Right renal cortex interstitium (tissue), 3 donors: ENCODE results near the gene SCIN. TPM values are rescaled to one million over a fixed set of nuclear protein-coding genes. Genes with fewer than 3 reads are reported as not detected.
A peak's percentile ranks its signal among the peaks of the same experiment; 100 is the strongest.
"Not testable (repeated sequence)": the region's sequence is repeated elsewhere in the genome, so short reads cannot be mapped to it uniquely, and the experiment has no call there.

ENCODE experiments used
- DNase-seq, 3 donors: peaks; one replicate each; pipeline ENCODE4 v3.0.0-alpha.2; 2013; ENCODE audit warnings: low read depth in 3 of 3, low spot score in 2 of 3
- polyA plus RNA-seq, 3 donors: library from polyadenylated mRNA; unstranded; fragments of 120-200 nt; gene quantifications; one replicate each; pipeline ENCODE4 v1.2.1, GENCODE V29; 2013; ENCODE audit not compliant: insufficient read length in 3 of 3

Gene SCIN
- polyA plus RNA-seq, 3 donors, result 110 to 137 (median 124) TPM

DNA sequence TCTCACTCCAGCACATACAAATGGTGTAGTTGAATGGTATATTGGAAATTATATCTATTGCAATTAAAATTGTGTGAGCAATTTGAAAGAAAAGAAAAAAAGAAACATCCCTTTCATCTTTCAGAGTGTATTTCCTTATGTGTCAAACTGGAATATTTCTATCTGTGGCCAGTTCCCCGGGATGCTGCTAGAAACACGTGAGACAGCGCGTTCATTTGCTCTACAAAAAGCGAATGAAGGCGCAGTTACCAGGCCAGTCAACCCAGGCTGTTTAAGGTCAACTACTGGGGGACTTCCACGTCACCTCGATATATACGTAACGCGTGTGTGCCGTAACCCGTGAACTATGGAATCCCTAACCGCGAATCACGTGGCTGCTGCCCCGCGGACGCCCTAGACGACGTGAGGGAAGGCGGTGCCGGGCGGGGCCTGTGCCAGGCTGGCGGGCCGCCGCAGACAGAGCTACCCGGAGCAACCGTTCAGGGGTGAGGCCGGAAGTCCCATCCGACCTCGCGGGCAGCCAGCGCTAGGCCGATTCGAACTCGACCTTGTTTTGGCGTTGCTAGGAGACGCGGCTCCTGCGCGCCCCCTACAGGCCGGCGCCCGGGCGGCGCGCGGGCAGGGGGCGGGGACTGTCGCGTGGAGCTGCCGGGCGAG, 115.8 kb downstream of the SCIN start:
- peak; percentile 72 to 76 (median 73) for DNase-seq

DNA sequence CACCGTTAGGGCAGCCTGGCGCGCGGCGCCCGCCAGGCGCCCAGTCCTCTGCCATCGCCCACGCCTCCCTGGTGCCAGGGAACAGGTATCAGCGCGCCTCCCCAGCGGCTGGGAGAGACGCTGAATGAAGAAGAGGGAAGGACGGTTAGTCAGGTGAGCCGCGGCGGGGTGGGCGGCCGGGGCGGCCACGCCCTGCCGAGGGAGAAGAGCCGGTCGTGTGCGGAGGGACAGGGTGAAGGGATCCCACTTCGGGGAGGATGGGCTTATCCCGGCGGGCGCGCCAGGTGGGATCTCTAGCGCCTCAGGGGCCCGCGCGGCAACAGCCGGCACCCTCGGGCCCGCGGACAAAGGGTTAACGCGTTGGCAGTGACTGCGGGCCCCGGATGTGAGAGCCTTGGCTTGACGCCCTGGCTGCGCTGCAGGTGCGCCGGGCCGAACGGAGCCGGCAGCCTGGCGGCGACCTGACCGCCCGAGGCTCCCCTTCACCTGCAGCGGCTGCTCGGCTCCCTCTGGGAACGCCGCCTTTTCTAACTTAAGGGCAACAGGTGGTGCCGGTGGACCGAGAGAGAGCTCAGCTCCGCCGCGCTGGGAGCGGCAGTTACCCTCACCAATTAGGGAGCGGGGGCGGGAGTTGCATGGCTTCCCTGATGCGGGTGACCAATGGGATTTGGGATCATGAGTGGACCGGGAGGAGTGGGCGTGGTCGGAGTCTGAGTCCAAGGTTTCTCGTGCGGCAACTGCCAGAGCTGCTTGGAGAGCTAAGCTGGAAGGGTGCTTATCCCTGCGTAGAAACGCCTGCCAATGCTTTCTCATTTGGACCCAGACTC, 116.6 kb downstream of the SCIN start, which contains the start of gene ARL4A:
TSS of gene ARL4A (plus strand) at position 743 of the 827 bp plus-strand sequence. CDS start 622 bp downstream, outside the sequence.
- peak; percentile 96 to 98 (median 97) for DNase-seq

DNA sequence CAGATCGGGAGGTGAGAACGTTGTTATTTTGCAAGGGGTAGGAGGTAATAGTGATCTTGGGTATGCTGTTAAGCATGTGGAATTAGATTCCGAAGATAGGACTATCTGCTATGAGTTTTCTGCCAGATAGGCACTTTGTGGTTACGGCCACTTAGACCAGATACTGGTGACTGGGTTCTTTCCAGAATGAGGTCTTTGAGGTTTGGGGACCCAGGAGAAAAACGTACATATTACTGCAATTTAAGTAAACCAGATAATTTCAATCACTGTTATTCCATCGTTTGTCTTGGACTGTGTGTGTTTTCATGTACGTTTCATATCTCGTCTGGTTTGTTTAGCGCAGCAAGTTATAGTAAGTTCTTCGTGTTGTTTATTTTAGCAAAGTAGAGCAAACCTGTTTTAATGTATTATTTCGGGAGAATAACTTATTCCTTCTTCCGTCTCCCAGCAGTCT, 117.2 kb downstream of the SCIN start:
- DNase-seq, result no peak

DNA sequence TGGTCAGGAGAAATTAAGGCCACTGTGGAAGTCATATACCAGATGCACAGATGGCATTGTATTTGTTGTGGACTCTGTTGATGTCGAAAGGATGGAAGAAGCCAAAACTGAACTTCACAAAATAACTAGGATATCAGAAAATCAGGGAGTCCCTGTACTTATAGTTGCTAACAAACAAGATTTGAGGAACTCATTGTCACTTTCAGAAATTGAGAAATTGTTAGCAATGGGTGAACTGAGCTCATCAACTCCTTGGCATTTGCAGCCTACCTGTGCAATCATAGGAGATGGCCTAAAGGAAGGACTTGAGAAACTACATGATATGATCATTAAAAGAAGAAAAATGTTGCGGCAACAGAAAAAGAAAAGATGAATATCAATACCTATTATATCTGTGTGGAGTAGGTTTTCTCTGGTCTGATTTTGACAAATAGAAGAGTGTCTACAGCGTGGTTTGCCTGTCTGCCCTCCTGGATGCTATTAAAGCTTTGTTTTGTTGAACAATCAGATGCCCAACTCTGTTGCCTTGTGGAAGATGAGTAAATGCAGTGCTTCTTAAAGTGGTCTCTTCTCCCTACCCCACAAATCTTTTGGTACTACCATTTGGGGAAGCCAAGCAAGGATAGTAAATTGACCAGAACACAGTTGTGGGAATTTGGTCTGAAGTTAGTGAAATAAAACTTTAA, 118.1 kb downstream of the SCIN start:
- DNase-seq, result not testable (repeated sequence)

DNA sequence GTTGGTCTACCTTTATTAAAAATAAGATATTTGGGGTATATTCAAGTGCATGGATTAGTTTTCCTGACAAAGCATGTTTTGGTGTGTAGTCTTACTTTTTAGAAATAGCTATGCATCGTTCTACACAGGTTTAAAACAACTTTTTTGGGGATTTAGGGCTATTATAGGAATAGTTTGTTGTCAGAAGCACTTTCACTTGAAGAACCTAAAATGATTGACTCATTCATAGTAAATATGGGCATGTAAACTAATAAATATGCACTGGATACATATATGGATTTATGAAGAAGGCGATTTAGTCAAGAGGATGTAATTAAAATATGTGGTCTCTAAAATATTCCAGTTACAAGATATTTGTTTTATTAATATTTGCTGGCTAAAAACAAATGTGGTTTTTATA, 118.9 kb downstream of the SCIN start:
- DNase-seq, result no peak

DNA sequence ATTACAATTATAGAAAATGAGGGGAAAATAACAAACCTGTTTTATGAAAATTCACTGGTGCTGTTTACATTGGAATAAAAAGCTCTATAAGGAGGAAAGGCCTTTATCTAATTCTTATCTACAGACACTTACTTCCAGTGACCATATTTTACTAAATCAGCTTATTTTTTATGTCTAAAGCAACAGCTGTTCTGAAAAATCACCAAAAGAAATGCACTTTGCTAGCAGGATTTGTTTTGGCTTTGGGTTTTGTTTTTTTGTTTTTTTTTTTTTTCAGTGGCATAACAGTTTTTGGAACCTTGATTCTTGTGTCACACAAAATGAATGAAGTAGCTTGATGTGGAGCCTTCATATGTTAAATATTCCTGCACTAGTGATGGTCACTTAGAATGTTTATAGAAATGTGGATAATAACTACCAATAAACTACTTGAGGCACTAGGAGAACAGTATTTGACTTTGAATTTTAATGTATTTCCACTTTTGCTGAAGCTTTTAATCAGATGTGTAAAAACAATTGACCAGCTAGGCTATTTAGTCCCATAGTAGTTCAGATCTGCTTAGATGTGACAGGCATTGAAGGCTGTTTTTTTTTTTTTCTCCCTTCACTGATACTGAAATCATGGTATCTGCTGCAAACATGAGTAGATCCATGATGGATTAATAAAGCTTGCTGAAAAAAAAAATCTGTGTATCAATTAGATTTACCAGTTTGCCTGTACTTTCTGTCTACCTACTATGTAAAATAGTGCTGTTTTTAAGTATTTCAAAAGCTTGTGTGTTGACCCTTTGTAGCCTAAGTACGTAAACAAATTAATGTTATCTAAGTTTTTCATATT, 119.7 kb downstream of the SCIN start:
- DNase-seq, result no peak

DNA sequence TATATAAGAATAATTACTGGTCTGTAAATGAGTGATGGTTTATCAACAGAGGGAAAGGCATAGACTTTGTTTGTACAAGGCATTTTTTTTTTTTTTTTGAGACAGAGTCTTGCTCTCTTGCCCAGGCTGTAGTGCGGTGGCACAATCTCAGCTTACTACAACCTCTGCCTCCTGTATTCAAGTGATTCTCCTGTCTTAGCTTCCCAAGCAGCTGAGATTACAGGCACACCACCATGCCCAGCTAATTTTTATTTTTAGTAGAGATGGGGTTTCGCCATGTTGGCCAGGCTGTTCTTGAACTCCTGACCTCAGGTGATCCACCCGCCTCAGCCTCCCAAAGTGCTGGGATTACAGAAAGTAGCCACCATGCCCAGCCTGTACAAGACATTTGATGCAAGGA, 120.9 kb downstream of the SCIN start:
- not testable (repeated sequence) for DNase-seq

DNA sequence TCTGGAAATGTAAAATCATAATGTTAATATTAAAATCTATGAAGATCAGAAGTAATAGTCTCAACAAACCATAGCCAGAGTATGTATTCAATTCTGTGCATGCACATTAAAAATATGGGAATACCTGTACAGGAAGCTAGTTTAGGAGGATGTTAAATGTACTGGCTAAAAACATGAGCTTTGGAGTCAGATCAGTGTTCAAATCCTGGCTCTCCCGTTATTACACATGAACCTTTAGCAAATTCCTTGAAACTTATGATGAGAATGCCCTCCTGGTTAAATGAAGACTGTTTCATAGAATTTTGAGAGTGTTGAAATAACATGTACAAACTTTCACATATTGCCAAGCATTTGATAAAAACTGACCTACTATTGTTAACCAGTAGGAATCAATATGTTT, 121.5 kb downstream of the SCIN start:
- DNase-seq, result no peak

DNA sequence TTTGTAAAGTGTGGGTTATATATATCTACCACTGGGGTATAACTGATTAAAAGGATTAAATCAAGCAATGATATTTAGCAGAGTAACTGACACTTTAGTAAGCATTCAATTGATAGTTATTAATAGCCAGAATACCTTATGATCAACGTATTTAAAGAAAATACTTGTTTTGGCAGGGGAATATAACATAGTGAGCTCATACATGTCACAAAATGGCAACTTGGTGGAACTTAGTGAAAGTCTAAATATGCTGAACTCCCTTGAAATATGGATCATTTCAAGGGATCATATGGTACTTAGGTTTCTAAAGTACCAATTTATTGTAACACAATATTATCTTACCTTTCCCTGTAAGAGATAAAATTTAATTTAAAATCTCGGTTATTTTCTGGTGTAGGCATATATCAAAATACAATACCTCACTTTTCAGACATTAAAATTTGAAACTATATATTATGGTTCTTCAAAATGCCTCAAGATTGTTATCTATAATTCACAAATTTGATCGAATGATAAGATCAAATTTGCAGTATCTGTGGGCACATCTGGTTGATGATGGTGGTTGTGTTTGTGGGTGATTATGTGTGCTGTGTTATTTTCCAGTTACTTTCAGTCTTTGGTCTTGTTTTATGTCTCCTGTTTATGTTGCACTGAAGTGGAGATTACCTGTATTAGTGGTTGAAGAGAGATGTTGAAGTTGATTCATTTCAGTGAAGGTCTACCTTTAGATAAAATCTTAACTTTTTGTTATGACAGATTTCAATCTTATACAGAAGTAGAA, 122.1 kb downstream of the SCIN start:
- no peak for DNase-seq

DNA sequence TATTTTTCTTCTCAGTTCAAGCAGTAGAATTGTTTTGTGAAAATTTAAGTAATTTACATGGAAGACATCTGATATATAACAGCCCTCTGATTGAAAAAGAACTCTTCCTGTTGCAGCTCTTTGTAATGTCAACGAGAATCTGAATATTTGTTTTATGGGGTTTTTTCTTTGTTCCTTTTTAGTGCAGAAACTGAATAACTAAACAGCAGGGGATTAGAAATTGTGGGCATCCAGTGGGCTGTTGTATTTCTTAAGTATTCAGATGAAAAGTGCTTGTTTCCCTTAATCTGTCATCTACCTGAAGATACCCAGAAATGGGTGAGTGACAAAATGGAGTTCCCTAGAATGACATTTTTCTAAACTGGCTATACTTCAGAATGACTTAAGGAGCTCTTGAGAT, 124.3 kb downstream of the SCIN start:
- no peak for DNase-seq

DNA sequence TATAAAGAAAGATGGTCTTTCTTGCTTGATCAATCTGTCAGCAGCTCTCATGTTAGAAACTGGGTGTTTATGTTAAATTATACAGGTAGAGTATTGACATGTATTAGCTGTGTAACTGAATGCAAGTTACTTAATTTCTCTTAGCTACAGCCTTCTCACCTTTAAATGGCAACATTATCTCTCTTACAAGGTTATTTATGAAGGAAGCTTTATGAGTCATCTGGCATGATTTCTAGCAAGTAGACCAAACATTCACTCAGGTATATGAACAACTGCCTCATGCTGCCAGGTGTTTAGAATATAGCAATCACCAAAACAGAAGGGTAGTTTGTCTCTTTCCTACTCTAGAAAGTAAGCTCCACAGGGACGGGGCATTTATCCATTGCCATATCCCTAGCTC, 125.4 kb downstream of the SCIN start:
- no peak for DNase-seq

DNA sequence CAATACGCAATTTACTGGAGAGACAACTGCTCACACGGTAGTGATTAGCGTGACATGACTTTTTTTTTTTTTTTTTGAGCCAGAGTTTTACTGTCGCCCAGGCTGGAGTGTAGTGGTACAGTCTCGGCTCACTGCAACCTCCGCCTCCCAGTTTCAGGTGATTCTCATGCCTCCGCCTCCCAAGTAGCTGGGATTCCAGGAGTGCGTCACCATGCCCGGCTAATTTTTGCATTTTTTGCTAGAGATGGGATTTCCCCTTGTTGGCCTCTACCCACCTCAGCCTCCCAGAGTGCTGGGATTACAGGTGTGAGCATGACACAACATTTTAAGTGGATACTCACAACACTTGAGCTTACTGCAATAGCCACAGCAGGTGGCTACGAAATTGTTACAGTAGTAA, 128.8 kb downstream of the SCIN start:
- no peak for DNase-seq

DNA sequence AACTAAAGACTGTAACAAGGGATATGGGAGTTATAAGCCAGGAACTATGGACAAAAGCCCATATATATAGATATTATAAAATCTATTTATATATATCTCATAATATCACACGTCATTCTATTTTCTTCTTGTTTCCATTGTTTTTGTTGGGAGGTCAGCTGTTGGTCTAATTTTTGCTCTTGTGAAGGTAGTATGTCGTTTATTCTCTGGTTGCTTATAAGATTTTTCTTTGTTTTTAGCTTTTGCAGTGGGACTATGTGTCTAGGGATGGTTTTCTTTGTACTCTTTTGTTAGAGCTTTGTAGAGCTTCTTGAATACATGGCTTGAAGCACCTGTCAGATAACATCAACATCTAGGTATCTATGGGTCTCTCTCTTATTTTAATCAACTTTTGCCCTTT, 130.9 kb downstream of the SCIN start:
- DNase-seq, result no peak

DNA sequence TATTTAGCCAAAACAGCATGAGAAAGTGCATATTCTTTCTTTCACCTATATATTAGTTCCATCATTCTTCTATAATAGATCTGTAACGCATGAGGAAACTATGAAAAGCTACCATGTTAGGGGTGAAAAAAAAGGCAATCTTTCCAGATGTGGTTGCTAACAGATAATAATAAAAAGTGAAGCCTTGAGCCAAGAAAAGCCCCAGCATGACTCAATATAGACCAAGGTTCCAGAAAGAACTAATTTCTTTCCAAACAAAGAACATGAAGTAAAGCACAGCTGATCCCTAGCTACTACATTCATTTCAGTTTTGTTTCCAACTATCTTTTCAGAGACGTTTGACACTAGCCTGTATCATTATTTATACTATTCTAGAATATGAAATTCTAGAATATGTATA, 133.4 kb downstream of the SCIN start:
- no peak for DNase-seq

DNA sequence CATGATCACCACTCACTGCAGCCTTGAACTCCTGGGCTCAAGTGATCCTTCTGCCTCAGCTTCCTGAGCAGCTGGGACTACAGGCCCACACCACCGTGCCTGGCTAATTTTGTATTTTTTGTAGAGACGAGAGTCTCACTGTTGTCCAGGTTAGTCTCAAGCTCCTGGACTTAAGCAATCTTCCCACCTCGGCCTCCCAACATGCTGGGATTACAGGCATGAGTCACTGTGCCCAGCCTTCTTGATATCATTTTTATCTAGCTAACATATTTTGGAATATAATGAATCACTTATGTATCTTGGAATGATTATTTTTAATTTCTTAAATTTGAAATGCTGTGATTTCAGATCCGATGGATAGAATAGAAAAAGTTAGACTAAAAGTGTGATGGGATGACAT, 135.4 kb downstream of the SCIN start:
- DNase-seq, result no peak

DNA sequence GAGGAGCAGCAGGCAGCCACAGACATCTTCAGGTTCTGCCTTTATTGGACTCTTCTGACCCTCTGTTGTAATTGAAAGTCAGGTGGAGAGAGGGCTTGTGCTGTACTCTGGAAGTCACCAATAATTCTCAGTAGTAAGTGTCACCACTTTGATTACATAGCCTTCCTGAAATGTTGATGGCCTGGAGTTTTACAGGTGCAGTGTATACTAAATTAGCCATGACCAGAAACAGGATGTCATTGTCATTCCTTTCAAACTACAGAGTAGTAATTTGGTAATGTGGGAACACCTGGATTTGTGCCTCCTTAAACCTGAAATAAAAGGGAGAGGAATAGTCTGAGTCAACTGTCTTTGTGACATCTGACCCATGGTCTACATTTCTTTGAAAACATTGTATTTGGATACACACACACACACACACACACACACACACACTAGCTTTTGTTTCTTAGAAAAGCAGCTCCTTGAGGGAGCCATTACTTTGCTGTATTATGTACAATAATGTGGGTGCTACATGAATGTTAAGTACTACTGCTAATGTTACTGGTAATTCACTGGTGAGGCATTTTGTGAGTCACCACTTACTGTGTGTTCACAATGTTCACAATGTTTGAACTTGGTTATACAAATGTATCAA, 136.5 kb downstream of the SCIN start:
- DNase-seq, result no peak

DNA sequence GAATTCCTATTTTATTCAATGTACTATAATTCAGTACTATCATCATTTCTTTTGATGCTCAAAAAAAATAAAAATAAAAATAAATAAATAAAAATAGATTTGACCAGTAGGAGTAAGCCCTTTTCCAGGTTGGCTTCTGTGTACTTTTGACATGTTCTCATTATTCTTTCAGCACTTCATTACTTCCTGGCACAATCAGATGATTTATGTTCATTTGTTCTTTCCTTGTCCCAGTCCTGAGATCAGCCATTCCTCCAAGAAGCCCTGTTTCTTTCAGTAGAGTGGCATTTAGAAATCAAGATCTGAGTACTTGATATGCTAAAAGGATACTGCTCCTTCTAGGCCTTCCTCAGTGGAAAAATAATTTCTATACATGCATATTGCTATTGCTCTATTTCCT, 137.8 kb downstream of the SCIN start:
- DNase-seq, result no peak
